ACC112 (cell line): ENCODE measurements around the gene LSM3.

Experiments
- H2AFZ ChIP-seq: fragments of 200-600 bp; sonication (generic); one replicate; pipeline ENCODE4 v1.6.0; 2017; ENCODE audit warnings: antibody characterized with exemption, low read length; ENCODE audit not compliant: unreplicated experiment
- H3K27ac ChIP-seq: fragments of 200-600 bp; sonication (generic); 2 replicates; pipeline ENCODE4 v1.5.1; 2014; ENCODE audit warnings: low read depth, mild to moderate bottlenecking, antibody characterized with exemption, low read length, moderate library complexity
- H3K27me3 ChIP-seq: fragments of 200-600 bp; sonication (generic); 2 replicates; pipeline ENCODE4 v1.6.1; 2014; ENCODE audit warnings: mild to moderate bottlenecking, antibody characterized with exemption, low read length, moderate library complexity, mixed read lengths; ENCODE audit not compliant: insufficient read depth
- H3K36me3 ChIP-seq: fragments of 200-600 bp; sonication (generic); 2 replicates; pipeline ENCODE4 v1.6.1; 2016; ENCODE audit warnings: mild to moderate bottlenecking, antibody characterized with exemption, low read length, moderate library complexity, mixed read lengths; ENCODE audit not compliant: insufficient read depth
- H3K4me1 ChIP-seq: fragments of 200-600 bp; sonication (generic); one replicate; pipeline ENCODE4 v1.6.1; 2016; ENCODE audit warnings: low read length, mixed read lengths; ENCODE audit not compliant: insufficient read depth, unreplicated experiment, control insufficient read depth
- H3K4me3 ChIP-seq: fragments of 200-600 bp; sonication (generic); 2 replicates; pipeline ENCODE4 v1.5.1; 2014; ENCODE audit warnings: mild to moderate bottlenecking, low read depth, low read length
- H3K79me2 ChIP-seq: fragments of 200-600 bp; sonication (generic); one replicate; pipeline ENCODE4 v1.6.0; 2016; ENCODE audit warnings: low read length; ENCODE audit not compliant: control insufficient read depth, unreplicated experiment, insufficient read depth

LSM3 gene

DNA sequence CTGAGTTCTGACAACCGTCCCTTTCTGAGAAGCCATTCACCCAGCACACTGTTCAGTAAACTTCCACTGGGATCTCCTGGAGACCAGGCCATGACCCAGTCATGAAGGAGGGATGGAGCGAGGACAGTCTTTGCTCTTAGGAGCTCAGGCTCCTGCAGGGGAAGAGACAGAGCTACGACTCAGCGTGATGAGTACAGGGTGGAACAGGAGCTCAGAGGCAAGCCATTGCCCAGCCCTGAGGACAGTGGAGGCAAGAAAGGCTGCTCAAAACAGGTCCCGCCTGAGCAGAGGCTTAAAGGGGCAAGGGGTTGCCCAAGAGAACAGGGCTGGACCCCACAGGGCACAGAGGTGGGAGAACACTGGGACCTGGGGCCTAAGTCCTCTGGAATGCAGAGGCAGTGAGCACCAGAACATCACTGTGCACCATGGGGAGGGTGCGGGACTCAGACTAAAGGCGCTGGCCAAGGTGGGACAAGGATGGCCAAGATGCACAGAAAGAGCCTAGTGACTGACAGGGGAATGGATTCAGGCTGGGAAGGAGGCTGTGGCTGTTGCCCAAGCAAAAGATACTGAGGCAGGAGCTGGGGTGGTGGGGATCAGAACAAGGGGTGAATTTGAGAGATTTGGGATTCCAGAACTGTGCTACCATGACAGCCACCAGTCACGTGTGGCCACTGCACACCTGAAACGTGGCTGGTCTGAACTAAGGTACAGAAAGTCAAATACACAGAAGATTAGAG lies 28.0 kb upstream of the LSM3 start:
- Histone ChIP-seq H3K79me2 (no peaks in the 10 kb centered on the region), H3K4me3 (no peak overlapping the region), H3K27me3 (no peaks in the 10 kb centered on the region), H3K36me3 (peaks cover 6% of the 10 kb centered on the region; the same call in 1 of the 2 replicates), H3K4me1 (peaks cover 5% of the 10 kb centered on the region), H3K27ac (no peak overlapping the region), H2AFZ (no peak overlapping the region)

- Histone ChIP-seq H3K4me1 (no peaks in the 10 kb centered on the region), H3K36me3 (peaks cover 3% of the 10 kb centered on the region; the same call in 1 of the 2 replicates), H2AFZ (no peak overlapping the region), H3K27me3 (no peaks in the 10 kb centered on the region), H3K79me2 (no peaks in the 10 kb centered on the region), H3K27ac (no peak overlapping the region), H3K4me3 (no peak overlapping the region)
These were observed 27.0 kb upstream of the LSM3 start for GRCh38 chr3:14151471-14152083.

GRCh38 chr3:14152233-14152962 lies 26.2 kb upstream of the LSM3 start:
- Histone ChIP-seq H3K27me3 (no peaks in the 10 kb centered on the region), H2AFZ (no peak overlapping the region), H3K4me3 (no peak overlapping the region), H3K36me3 (peaks cover 4% of the 10 kb centered on the region; the same call in 1 of the 2 replicates), H3K27ac (no peak overlapping the region), H3K79me2 (no peaks in the 10 kb centered on the region), H3K4me1 (no peaks in the 10 kb centered on the region)

- Histone ChIP-seq H2AFZ (no peak overlapping the region), H3K4me1 (no peaks in the 10 kb centered on the region), H3K79me2 (no peaks in the 10 kb centered on the region), H3K36me3 (peaks cover 7% of the 10 kb centered on the region; the same call in 1 of the 2 replicates), H3K27me3 (no peaks in the 10 kb centered on the region), H3K27ac (no peak overlapping the region), H3K4me3 (no peak overlapping the region)
These were observed 25.7 kb upstream of the LSM3 start for GRCh38 chr3:14152963-14153355.

DNA sequence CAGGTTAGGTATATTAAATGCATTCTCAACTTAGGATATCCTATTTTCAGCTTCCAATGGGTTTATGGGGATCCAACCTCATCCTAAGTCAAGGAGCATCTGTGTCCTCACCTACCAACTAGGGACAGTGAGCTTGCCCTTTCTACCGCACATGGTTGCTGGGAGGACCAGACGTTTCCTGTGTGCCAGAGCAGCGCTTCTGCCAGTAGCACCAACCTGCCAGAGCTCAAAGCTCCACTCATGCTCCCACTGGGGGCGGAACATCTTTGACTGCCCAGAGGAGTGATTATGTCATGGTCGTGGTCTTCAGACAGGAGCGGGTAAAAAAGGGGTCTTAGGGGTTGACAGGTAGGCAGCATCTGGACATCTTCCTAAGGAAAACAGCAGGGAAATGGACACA lies 25.0 kb upstream of the LSM3 start:
- Histone ChIP-seq H3K4me3 (no peak overlapping the region), H3K27me3 (no peaks in the 10 kb centered on the region), H3K36me3 (peaks cover 9% of the 10 kb centered on the region; the same call in 1 of the 2 replicates), H3K27ac (no peak overlapping the region), H2AFZ (no peak overlapping the region), H3K4me1 (no peaks in the 10 kb centered on the region), H3K79me2 (no peaks in the 10 kb centered on the region)

DNA sequence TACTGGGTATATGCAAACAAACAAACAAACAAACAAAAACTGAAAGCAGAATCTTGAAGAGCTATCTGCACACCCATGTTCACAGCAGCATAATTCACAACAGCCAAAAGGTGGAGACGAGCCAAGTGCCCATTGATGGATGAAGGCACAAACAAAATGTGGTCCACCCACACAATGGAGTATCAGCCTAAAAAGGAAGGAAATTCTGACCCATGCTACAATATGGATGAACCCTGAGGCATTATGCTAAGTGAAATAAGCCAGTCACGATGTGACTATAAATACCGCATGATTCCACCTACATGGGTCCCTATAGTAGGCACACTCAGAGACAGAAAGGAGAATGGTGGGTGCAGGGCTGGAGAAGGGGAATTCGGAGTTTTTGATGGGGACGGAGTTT lies 24.3 kb upstream of the LSM3 start:
- H3K4me1 ChIP-seq = no peaks in the 10 kb centered on the region
- H3K27me3 ChIP-seq = no peaks in the 10 kb centered on the region
- no peak overlapping the region for H3K4me3 ChIP-seq
- H3K79me2 ChIP-seq = no peaks in the 10 kb centered on the region
- H3K36me3 ChIP-seq = peaks cover 15% of the 10 kb centered on the region
- no peak overlapping the region for H2AFZ ChIP-seq
- no peak overlapping the region for H3K27ac ChIP-seq

DNA sequence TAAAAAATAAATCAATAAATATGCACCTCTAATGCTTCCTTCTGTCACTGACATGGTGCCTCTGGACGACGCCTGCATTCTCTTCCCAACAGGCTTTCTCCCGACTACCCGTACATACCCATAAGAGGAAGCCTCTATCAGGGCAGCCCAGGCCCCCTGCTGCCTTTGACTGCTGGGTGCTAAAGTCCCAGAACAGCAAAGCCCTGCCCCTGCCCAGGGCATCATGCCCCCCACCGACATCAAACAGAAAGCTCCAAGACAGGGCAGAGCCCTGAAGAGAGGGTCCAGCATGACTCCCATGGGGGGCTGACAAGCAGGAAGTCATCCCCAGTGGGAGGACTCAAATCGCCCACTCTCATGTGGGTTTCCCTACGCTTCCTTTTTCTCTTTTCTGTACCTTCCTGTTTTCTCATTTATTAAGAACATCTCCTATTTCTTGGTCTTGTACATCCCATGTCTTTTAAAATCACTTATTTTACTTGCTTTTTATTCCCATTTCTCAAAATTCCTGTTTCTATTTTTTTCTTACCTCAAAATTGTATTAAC lies 23.6 kb upstream of the LSM3 start:
- Histone ChIP-seq H3K27me3 (no peaks in the 10 kb centered on the region), H3K4me3 (no peak overlapping the region), H3K36me3 (peaks cover 18% of the 10 kb centered on the region), H3K4me1 (no peaks in the 10 kb centered on the region), H2AFZ (no peak overlapping the region), H3K79me2 (no peaks in the 10 kb centered on the region), H3K27ac (no peak overlapping the region)

DNA sequence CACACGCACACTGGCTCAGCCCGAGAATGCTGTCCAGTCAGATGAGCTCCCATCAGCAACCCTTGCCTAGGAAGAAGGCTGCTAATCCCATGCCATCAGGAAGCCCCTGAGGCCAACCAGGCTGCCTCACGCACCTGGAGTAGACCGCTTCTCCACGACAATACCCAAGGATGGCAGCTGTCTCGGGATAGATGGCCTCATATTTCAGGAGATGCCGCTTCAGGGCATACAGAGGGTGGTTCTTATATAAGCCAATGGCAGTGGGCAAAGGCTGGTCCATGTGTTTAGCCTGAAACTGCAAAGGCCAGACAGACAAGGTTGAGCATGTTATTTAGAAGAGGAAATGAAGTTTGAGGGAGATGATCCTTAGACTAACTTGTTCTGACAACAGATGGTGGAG lies 22.4 kb upstream of the LSM3 start:
- H2AFZ ChIP-seq = no peak overlapping the region
- H3K27me3 ChIP-seq = no peaks in the 10 kb centered on the region
- H3K27ac ChIP-seq = no peak overlapping the region
- no peaks in the 10 kb centered on the region for H3K4me1 ChIP-seq
- peaks cover 30% of the 10 kb centered on the region for H3K36me3 ChIP-seq
- no peaks in the 10 kb centered on the region for H3K79me2 ChIP-seq
- H3K4me3 ChIP-seq = no peak overlapping the region

DNA sequence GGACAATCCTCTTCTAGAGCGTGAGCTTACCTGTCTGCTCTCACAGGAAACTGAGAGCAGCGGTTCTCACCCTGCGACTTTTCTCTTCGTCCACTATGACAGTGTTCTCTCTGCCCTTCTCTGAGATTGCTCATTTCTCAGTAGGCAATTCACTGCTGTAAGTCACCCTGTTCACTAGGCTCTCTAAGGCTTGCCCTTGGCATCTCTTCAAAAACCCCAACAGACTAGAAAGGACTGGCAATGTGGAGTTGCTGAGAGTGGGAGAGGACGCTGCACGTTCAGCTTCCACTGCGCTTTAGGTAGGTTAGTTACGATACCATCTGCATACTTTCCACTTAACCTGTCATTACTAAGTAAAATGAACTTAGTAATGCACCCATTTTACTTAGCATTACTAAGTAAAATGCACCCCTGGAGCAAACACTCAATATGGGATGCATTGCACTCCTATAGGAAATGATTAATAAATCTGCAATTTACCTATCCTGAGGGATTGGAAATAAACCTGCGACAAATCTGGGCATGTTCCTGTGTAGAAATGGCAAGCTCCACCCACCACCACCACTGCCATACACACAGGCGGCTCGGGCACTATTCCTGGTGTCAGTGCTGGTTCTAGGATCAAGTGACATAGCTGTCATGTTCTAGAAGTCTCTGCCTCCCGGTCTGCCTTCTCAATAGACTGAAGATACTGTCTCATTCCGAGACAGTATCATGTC lies 21.6 kb upstream of the LSM3 start:
- no peak overlapping the region for H3K27ac ChIP-seq
- no peak overlapping the region for H3K4me3 ChIP-seq
- H3K79me2 ChIP-seq = no peaks in the 10 kb centered on the region
- H3K4me1 ChIP-seq = no peaks in the 10 kb centered on the region
- peaks cover 38% of the 10 kb centered on the region for H3K36me3 ChIP-seq
- H2AFZ ChIP-seq = no peak overlapping the region
- H3K27me3 ChIP-seq = no peaks in the 10 kb centered on the region

DNA sequence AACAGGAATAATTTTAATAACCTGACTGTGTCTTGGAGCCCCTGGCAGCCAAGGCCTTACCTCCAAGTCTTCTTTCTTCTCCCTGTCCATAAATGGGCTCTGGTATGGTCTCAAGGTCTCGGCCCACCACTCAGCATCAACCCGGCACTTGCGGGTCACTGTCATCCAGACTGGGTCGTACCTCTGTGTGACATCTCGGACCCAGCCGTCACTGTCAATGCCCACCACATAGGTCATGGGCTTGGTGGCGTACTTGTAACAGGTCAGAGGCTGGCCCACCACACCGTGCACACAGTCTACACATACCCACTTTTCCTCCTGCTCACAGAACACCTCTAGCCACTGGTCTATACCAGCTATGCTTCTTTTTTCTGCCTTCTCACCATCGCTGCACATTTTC lies 20.7 kb upstream of the LSM3 start:
- Histone ChIP-seq H3K27ac (no peak overlapping the region), H3K4me3 (no peak overlapping the region), H3K27me3 (no peaks in the 10 kb centered on the region), H3K36me3 (peaks cover 48% of the 10 kb centered on the region), H3K4me1 (no peaks in the 10 kb centered on the region), H3K79me2 (no peaks in the 10 kb centered on the region), H2AFZ (no peak overlapping the region)
